Activated CD8-positive, alpha-beta T cell treated with anti-CD3 and anti-CD28 coated beads for 36 hours (primary cell): Measurements from ENCODE around the gene TBL1X. TPM values are rescaled to one million over a fixed set of nuclear protein-coding genes. Genes with fewer than 3 reads are reported as not detected.

Experiments used
- ATAC-seq: fragments of 200-7000 bp; cut with Tn5 transposase; one replicate; pipeline ENCODE4 v1.10.0; 2021; ENCODE audit warnings: mild to moderate bottlenecking, moderate library complexity
- CTCF ChIA-PET: fragments of 350-600 bp; sonication (Branson Sonifier 250); formaldehyde crosslinking; loops from one replicate; lab custom pipeline; 2021; ENCODE audit warnings: antibody characterized with exemption; lab: Charles Lee
- POLR2A ChIA-PET: fragments of 350-600 bp; sonication (Branson Sonifier 250); formaldehyde crosslinking; loops from one replicate; lab custom pipeline; 2021; ENCODE audit warnings: antibody characterized with exemption; lab: Charles Lee
- DNase-seq: peaks from one replicate; pipeline ENCODE4 v3.0.0-alpha.2; 2020
- H3K27ac Mint-ChIP-seq: one replicate; pipeline ENCODE4 v1.8.0; 2021; ENCODE audit warnings: mild to moderate bottlenecking, mixed read lengths
- H3K27me3 Mint-ChIP-seq: one replicate; pipeline ENCODE4 v1.8.0; 2021; ENCODE audit warnings: mixed read lengths
- H3K36me3 Mint-ChIP-seq: one replicate; pipeline ENCODE4 v1.8.0; 2021; ENCODE audit warnings: low read depth, mixed read lengths
- H3K4me1 Mint-ChIP-seq: one replicate; pipeline ENCODE4 v1.8.0; 2021; ENCODE audit warnings: low read depth, mixed read lengths
- H3K4me3 Mint-ChIP-seq: one replicate; pipeline ENCODE4 v1.8.0; 2021; ENCODE audit warnings: mild to moderate bottlenecking, moderate library complexity, mixed read lengths
- H3K9me3 Mint-ChIP-seq: one replicate; pipeline ENCODE4 v1.8.0; 2021; ENCODE audit warnings: mixed read lengths
- CTCF ChIP-seq: fragments of 200-600 bp; IDR thresholded peaks from one replicate; pipeline ENCODE4 v1.8.0; 2022; ENCODE audit warnings: antibody characterized with exemption, mild to moderate bottlenecking
- intact Hi-C: fragments of 100-400 bp; cut with micrococcal nuclease; formaldehyde crosslinking; loops from one replicate; pipeline ENCODE4 v1.10.0; 2022
- total RNA-seq, 2 experiments: library from RNA; stranded (reverse); gene quantifications; one replicate each; pipeline ENCODE4 v1.2.3, GENCODE V29; 2021

Gene TBL1X
- total RNA-seq, 2 experiments from 2014 or later = 28.9 to 32.0 TPM

GRCh38 chrX:9503261-9503660, 38.4 kb downstream of the TBL1X start:
- intact Hi-C loops = no loop called here
- no peak for TF ChIP-seq CTCF
- Mint-ChIP-seq H3K27me3 (no peaks in the 10 kb centered on the region), H3K4me3 (no peak overlapping the region), H3K36me3 (peaks cover 49% of the 10 kb centered on the region), H3K4me1 (peaks cover 4% of the 10 kb centered on the region), H3K9me3 (peaks cover 2% of the 10 kb centered on the region), H3K27ac (no peak overlapping the region)
- POLR2A ChIA-PET = no interaction called here
- CTCF ChIA-PET = no interaction called here
- DNase-seq (no peak), ATAC-seq (no peak)

- DNase-seq (no peak), ATAC-seq (no peak)
- intact Hi-C loops = no loop called here
- H3K27ac Mint-ChIP-seq = no peak overlapping the region
- no peaks in the 10 kb centered on the region for H3K27me3 Mint-ChIP-seq
- no peak for TF ChIP-seq CTCF
- H3K36me3 Mint-ChIP-seq = peaks cover 55% of the 10 kb centered on the region
- H3K9me3 Mint-ChIP-seq = peaks cover 2% of the 10 kb centered on the region
- H3K4me3 Mint-ChIP-seq = no peak overlapping the region
- H3K4me1 Mint-ChIP-seq = peaks cover 19% of the 10 kb centered on the region
- POLR2A ChIA-PET = no interaction called here
- CTCF ChIA-PET = no interaction called here
These were observed 45.5 kb downstream of the TBL1X start for GRCh38 chrX:9510366-9510765.

- no peak for TF ChIP-seq CTCF
- H3K27ac Mint-ChIP-seq = no peak overlapping the region
- peaks cover 2% of the 10 kb centered on the region for H3K9me3 Mint-ChIP-seq
- DNase-seq = no peak
- intact Hi-C loops = no loop called here
- POLR2A ChIA-PET = no interaction called here
- peaks cover 51% of the 10 kb centered on the region for H3K36me3 Mint-ChIP-seq
- ATAC-seq = no peak
- CTCF ChIA-PET = no interaction called here
- H3K4me1 Mint-ChIP-seq = peaks cover 25% of the 10 kb centered on the region
- no peak overlapping the region for H3K4me3 Mint-ChIP-seq
- no peaks in the 10 kb centered on the region for H3K27me3 Mint-ChIP-seq
These were observed 46.1 kb downstream of the TBL1X start for GRCh38 chrX:9510980-9511379.

GRCh38 chrX:9515489-9515888, 50.6 kb downstream of the TBL1X start:
- intact Hi-C loops = no loop called here
- ChIA-PET POLR2A (no interaction called here), CTCF (no interaction called here)
- no peak for TF ChIP-seq CTCF
- H3K4me1 Mint-ChIP-seq = peaks cover 36% of the 10 kb centered on the region
- ATAC-seq = no peak
- H3K36me3 Mint-ChIP-seq = peaks cover 38% of the 10 kb centered on the region
- H3K27me3 Mint-ChIP-seq = no peaks in the 10 kb centered on the region
- peaks cover 2% of the 10 kb centered on the region for H3K9me3 Mint-ChIP-seq
- H3K4me3 Mint-ChIP-seq = no peak overlapping the region
- H3K27ac Mint-ChIP-seq = peak overlapping the region; percentile 11
- DNase-seq = no peak

- TF ChIP-seq CTCF = no peak
- Mint-ChIP-seq H3K27ac (no peak overlapping the region), H3K27me3 (no peaks in the 10 kb centered on the region), H3K36me3 (peaks cover 35% of the 10 kb centered on the region), H3K4me1 (peaks cover 38% of the 10 kb centered on the region), H3K9me3 (peaks cover 2% of the 10 kb centered on the region), H3K4me3 (no peak overlapping the region)
- POLR2A ChIA-PET = no interaction called here
- ATAC-seq (peak; percentile 74), DNase-seq (peak; percentile 13)
- intact Hi-C loops = no loop called here
- CTCF ChIA-PET = no interaction called here
These were observed 51.2 kb downstream of the TBL1X start for GRCh38 chrX:9515973-9516538.
